Cardiac fibroblast (primary cell): ENCODE data around the gene CTIF.

Source experiments
- DNase-seq, 2 donors: peaks; one replicate each; pipeline versions ENCODE4 v3.0.0 to v3.0.0-alpha.2; 2010; ENCODE audit warnings: low read depth in 2 of 2
- H3K4me3 ChIP-seq, 2 donors: replicated peaks in 1 of 2; 1 replicate in 1 of 2; 2 replicates in 1 of 2; pipeline ENCODE4 v1.5.1; 2011; ENCODE audit warnings: low read depth in 2 of 2, low read length in 2 of 2, mild to moderate bottlenecking in 2 of 2, moderate library complexity in 1 of 2
- TF ChIP-seq, protein P1 (sequence below): IDR thresholded peaks from one replicate; pipeline ENCODE4 v1.5.1; 2011; ENCODE audit warnings: low read depth, mild to moderate bottlenecking, low read length, inconsistent platforms

Gene CTIF

DNA sequence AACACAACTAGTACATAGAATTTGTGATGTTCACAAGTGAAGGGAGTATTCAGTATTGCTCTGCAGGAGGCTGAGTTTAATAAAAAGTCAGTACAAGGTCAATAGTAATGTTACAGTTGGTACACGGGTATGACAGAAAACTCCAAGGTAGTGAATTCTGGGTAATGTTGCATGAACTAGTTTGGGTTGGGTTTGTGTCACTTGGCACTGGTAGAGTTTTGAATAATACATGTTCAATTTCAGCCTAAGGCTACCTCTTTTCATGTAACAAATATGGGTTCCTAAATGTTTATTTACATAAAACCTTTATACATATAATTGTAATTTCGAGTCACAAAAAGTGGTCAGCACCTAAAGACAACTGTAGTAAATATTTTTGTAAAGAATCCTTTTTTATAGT is 19.4 kb downstream of the CTIF start:
- TF ChIP-seq, protein P1, sequence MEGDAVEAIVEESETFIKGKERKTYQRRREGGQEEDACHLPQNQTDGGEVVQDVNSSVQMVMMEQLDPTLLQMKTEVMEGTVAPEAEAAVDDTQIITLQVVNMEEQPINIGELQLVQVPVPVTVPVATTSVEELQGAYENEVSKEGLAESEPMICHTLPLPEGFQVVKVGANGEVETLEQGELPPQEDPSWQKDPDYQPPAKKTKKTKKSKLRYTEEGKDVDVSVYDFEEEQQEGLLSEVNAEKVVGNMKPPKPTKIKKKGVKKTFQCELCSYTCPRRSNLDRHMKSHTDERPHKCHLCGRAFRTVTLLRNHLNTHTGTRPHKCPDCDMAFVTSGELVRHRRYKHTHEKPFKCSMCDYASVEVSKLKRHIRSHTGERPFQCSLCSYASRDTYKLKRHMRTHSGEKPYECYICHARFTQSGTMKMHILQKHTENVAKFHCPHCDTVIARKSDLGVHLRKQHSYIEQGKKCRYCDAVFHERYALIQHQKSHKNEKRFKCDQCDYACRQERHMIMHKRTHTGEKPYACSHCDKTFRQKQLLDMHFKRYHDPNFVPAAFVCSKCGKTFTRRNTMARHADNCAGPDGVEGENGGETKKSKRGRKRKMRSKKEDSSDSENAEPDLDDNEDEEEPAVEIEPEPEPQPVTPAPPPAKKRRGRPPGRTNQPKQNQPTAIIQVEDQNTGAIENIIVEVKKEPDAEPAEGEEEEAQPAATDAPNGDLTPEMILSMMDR: no peak
- DNase-seq: no peak
- H3K4me3 ChIP-seq: no peak overlapping the region

- TF ChIP-seq, protein P1: no peak
- no peak overlapping the region for H3K4me3 ChIP-seq
- no peak for DNase-seq
Observed at GRCh38 chr18:48560491-48560890, 21.7 kb downstream of the CTIF start.

DNA sequence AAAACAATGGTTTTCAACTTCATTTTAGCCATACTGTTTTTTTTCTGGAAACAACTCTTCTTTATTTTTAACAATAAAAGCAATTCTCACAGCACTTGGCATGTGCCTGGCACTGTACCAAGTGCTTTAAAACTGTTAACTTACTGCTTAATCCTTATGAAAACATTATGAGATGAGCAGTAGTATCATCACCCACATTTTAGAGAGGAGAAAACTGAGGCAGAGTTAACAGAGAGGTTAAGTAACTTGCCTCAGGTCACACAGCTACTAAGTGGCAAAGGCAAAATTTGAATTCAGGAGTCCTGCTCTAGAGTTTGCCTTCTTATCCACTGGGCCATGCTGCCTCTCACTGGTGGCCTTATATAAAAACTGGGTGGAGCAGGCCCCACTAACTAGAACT is 23.2 kb downstream of the CTIF start:
- TF ChIP-seq, protein P1: no peak
- no peak for DNase-seq
- H3K4me3 ChIP-seq: no peak overlapping the region

- H3K4me3 ChIP-seq: no peak overlapping the region
- TF ChIP-seq, protein P1: no peak
- peak; percentile 56 to 80 for DNase-seq
Observed at GRCh38 chr18:48563027-48563426, 24.2 kb downstream of the CTIF start.

GRCh38 chr18:48564139-48564538 is 25.3 kb downstream of the CTIF start:
- no peak for DNase-seq
- TF ChIP-seq, protein P1: no peak
- no peak overlapping the region for H3K4me3 ChIP-seq

GRCh38 chr18:48565105-48565504 is 26.3 kb downstream of the CTIF start:
- peak in 1 of 2 donors; percentile 29 for DNase-seq
- H3K4me3 ChIP-seq: no peak overlapping the region
- TF ChIP-seq, protein P1: no peak

DNA sequence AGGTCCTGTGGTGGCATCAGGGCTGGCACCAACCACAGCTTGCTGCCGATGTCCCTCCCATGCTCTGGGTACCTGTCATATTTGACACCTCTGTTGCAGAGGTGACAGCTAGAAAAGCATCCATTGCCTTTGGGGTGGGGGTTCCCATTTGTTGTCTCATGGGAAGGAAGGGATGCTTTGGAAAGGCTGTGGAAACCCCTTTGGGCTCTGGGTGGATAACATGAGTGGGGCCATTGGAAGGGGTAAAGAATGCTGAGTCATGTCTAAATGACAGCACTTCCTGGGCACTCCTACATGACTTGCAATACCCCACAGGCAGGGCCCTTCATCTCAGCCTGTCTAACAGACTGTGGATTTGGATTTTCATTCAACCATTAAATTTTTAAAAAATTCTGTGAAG is 27.8 kb downstream of the CTIF start:
- no peak overlapping the region for H3K4me3 ChIP-seq
- TF ChIP-seq, protein P1: no peak
- DNase-seq: peak; percentile 31 to 56
